ENCODE results near the gene PLAA.

PLAA gene

GRCh38 chr9:26946753-26947727 is at the start of gene PLAA (continued):
- TF ChIP-seq ZNF518A (tag by site-specific recombination; conservative IDR thresholded peaks at IDR 0.05; ENCODE audit: low read depth) (peak; percentile 51; the same call in 1 of the 2 replicates), ZNF610 (tag by site-specific recombination; IDR thresholded peaks at IDR 0.05; ENCODE audit: borderline replicate concordance) (peak; percentile 69; the same call in 1 of the 2 replicates), ZNF404 (tag by site-specific recombination; IDR thresholded peaks at IDR 0.05) (no peak), ZBTB26 (tag by site-specific recombination; optimal IDR thresholded peaks at IDR 0.05) (peak; percentile 72), ZBTB10 (tag by site-specific recombination; IDR thresholded peaks at IDR 0.05) (0 out of 2 replicates have a peak, but pooled peaks have one; percentile 13), HOXA7 (CRISPR knock-in tag; IDR thresholded peaks at IDR 0.05; ENCODE audit: borderline replicate concordance) (no peak), KLF17 (tag by site-specific recombination; IDR thresholded peaks at IDR 0.05) (no peak), PRDM4 (tag by site-specific recombination; IDR thresholded peaks at IDR 0.05) (no peak; the same call in 1 of the 2 replicates), HOXD13 (CRISPR knock-in tag; IDR thresholded peaks at IDR 0.05; ENCODE audit: borderline replicate concordance) (no peak), ZNF580 (tag by site-specific recombination; IDR thresholded peaks at IDR 0.05) (peak; percentile 51; the same call in 1 of the 2 replicates), KLF7 (tag by site-specific recombination; IDR thresholded peaks at IDR 0.05; ENCODE audit: borderline replicate concordance) (peak; percentile 31; the same call in 1 of the 2 replicates), ZBTB11 (tag by site-specific recombination; conservative IDR thresholded peaks at IDR 0.05; ENCODE audit: low read depth) (peak; percentile 93), ZNF658 (tag by site-specific recombination; IDR thresholded peaks at IDR 0.05) (no peak), SP3 (tag by site-specific recombination; IDR thresholded peaks at IDR 0.05) (peak; percentile 51; the same call in 1 of the 2 replicates), ZNF626 (tag by site-specific recombination; IDR thresholded peaks at IDR 0.05) (no peak), ZBTB8A (tag by site-specific recombination; IDR thresholded peaks at IDR 0.05) (peak; percentile 99), ZNF324 (tag by site-specific recombination; IDR thresholded peaks at IDR 0.05) (0 out of 2 replicates have a peak, but pooled peaks have one; percentile 37), TRIM28 (IDR thresholded peaks at IDR 0.05; ENCODE audit: borderline replicate concordance, low read length) (0 out of 2 replicates have a peak, but pooled peaks have one; percentile 21), KLF8 (tag by site-specific recombination; IDR thresholded peaks at IDR 0.05) (peak; percentile 59; the same call in 1 of the 2 replicates), ZNF366 (tag by site-specific recombination; conservative IDR thresholded peaks at IDR 0.05) (no peak), ZBTB17 (tag by site-specific recombination; IDR thresholded peaks at IDR 0.05) (peak; percentile 96)
